Karpas-422 (cell line): ENCODE data around the gene DHX35. TPM values are rescaled to one million over a fixed set of nuclear protein-coding genes. Genes with fewer than 3 reads are reported as not detected.
"Not testable (repeated sequence)": the region's sequence is repeated elsewhere in the genome, so short reads cannot be mapped to it uniquely, and the experiment has no call there.

ENCODE experiments used
- DNase-seq: peaks from one replicate; pipeline ENCODE4 v3.0.0-alpha.2; 2015
- H2AFZ ChIP-seq: fragments of 200-600 bp; sonication (generic); 2 replicates; pipeline ENCODE4 v1.6.1; 2014; ENCODE audit warnings: antibody characterized with exemption, low read length, mixed read lengths
- H3K27ac ChIP-seq: fragments of 200-600 bp; sonication (generic); 2 replicates; pipeline ENCODE4 v1.5.1; 2014; ENCODE audit warnings: mild to moderate bottlenecking, low read length, moderate library complexity
- H3K27me3 ChIP-seq: fragments of 200-600 bp; sonication (generic); 2 replicates; pipeline ENCODE4 v1.6.1; 2014; ENCODE audit warnings: low read length, mixed read lengths
- H3K36me3 ChIP-seq: fragments of 200-600 bp; sonication (generic); 2 replicates; pipeline ENCODE4 v1.6.1; 2014; ENCODE audit warnings: low read length, mixed read lengths; ENCODE audit not compliant: insufficient read depth
- H3K4me1 ChIP-seq: fragments of 200-600 bp; sonication (generic); 2 replicates; pipeline ENCODE4 v1.6.1; 2014; ENCODE audit warnings: mild to moderate bottlenecking, low read length, mixed read lengths
- H3K4me2 ChIP-seq: fragments of 200-600 bp; sonication (generic); 2 replicates; pipeline ENCODE4 v1.6.1; 2014; ENCODE audit warnings: low read length, low read depth, mild to moderate bottlenecking; ENCODE audit not compliant: poor library complexity, severe bottlenecking
- H3K4me3 ChIP-seq: fragments of 200-600 bp; sonication (generic); 2 replicates; pipeline ENCODE4 v1.5.1; 2014; ENCODE audit warnings: mild to moderate bottlenecking, antibody characterized with exemption, low read length, mixed read lengths
- H3K79me2 ChIP-seq: fragments of 200-600 bp; sonication (generic); 2 replicates; pipeline ENCODE4 v1.6.1; 2014; ENCODE audit warnings: mild to moderate bottlenecking, low read length, mixed read lengths
- H3K9ac ChIP-seq: fragments of 200-600 bp; sonication (generic); 2 replicates; pipeline ENCODE4 v1.6.0; 2014; ENCODE audit warnings: low read length
- H3K9me2 ChIP-seq: fragments of 200-600 bp; sonication (generic), shearing (Covaris generic); replicated peaks from 2 replicates; pipeline ENCODE4 v1.6.0; 2014; ENCODE audit warnings: mild to moderate bottlenecking, low read length, moderate library complexity; ENCODE audit not compliant: insufficient read depth
- H3K9me3 ChIP-seq: fragments of 300-700, 200-600 bp; sonication (generic); 2 replicates; pipeline ENCODE4 v1.6.1; 2014; ENCODE audit warnings: low read length, mixed read lengths
- H4K20me1 ChIP-seq: fragments of 200-600 bp; sonication (generic); 2 replicates; pipeline ENCODE4 v1.6.1; 2014; ENCODE audit warnings: mild to moderate bottlenecking, antibody characterized with exemption, low read length, low read depth; ENCODE audit not compliant: insufficient read depth
- total RNA-seq: library from RNA; depleted of rRNA; stranded (reverse); fragments of >200 nt; shearing (Covaris generic); gene quantifications from 2 replicates; pipeline ENCODE4 v1.2.3, GENCODE V29; 2014; ENCODE audit warnings: low replicate concordance

DHX35 gene
- total RNA-seq, 1 experiment from 2014 or later = 19.0 TPM

- H3K9me2 ChIP-seq = no peaks in the 10 kb centered on the region
These were observed 24.5 kb downstream of the DHX35 start for GRCh38 chr20:38986663-38987062.

GRCh38 chr20:38987777-38988176, 25.6 kb downstream of the DHX35 start:
- H3K4me1 ChIP-seq = peaks cover 36% of the 10 kb centered on the region
- no peaks in the 10 kb centered on the region for H3K9me3 ChIP-seq
- no peak overlapping the region for H2AFZ ChIP-seq
- no peaks in the 10 kb centered on the region for H4K20me1 ChIP-seq
- H3K27ac ChIP-seq = peak overlapping the region; percentile 73
- peak overlapping the region; percentile 38; the same call in 1 of the 2 replicates for H3K9ac ChIP-seq
- H3K27me3 ChIP-seq = no peaks in the 10 kb centered on the region
- H3K4me2 ChIP-seq = peak overlapping the region; percentile 64
- peaks cover 22% of the 10 kb centered on the region; the same call in 1 of the 2 replicates for H3K36me3 ChIP-seq
- peaks cover 41% of the 10 kb centered on the region for H3K79me2 ChIP-seq
- no peaks in the 10 kb centered on the region for H3K9me2 ChIP-seq
- peak; percentile 88 for DNase-seq
- peak overlapping the region; percentile 35 for H3K4me3 ChIP-seq

More at GRCh38 chr20:38986663-38987062, 24.5 kb downstream of the DHX35 start:
- peak overlapping the region; percentile 32; the same call in 1 of the 2 replicates for H3K9ac ChIP-seq
- H3K4me2 ChIP-seq = peak overlapping the region; percentile 64
- H3K4me1 ChIP-seq = peaks cover 40% of the 10 kb centered on the region
- no peaks in the 10 kb centered on the region for H3K9me3 ChIP-seq
- no peak overlapping the region for H2AFZ ChIP-seq
- H4K20me1 ChIP-seq = no peaks in the 10 kb centered on the region
- DNase-seq = no peak
- peaks cover 17% of the 10 kb centered on the region; the same call in 1 of the 2 replicates for H3K36me3 ChIP-seq
- no peak overlapping the region; the same call in 1 of the 2 replicates for H3K4me3 ChIP-seq
- peaks cover 43% of the 10 kb centered on the region for H3K79me2 ChIP-seq
- no peaks in the 10 kb centered on the region for H3K27me3 ChIP-seq
- peak overlapping the region; percentile 73 for H3K27ac ChIP-seq

- Histone ChIP-seq H3K4me1 (peaks cover 26% of the 10 kb centered on the region), H3K36me3 (peaks cover 24% of the 10 kb centered on the region; the same call in 1 of the 2 replicates), H3K27me3 (no peaks in the 10 kb centered on the region), H4K20me1 (no peaks in the 10 kb centered on the region), H2AFZ (no peak overlapping the region), H3K4me3 (no peak overlapping the region), H3K9me2 (no peaks in the 10 kb centered on the region), H3K27ac (no peak overlapping the region), H3K79me2 (peaks cover 32% of the 10 kb centered on the region), H3K4me2 (no peak overlapping the region), H3K9ac (no peak overlapping the region), H3K9me3 (no peaks in the 10 kb centered on the region)
- no peak for DNase-seq
These were observed 28.6 kb downstream of the DHX35 start for GRCh38 chr20:38990728-38991127.

GRCh38 chr20:38991814-38992704, 29.9 kb downstream of the DHX35 start:
- Histone ChIP-seq H3K9ac (no peak overlapping the region), H3K27me3 (no peaks in the 10 kb centered on the region), H3K79me2 (peaks cover 24% of the 10 kb centered on the region), H3K36me3 (peaks cover 24% of the 10 kb centered on the region; the same call in 1 of the 2 replicates), H2AFZ (no peak overlapping the region), H3K4me1 (peaks cover 13% of the 10 kb centered on the region), H3K27ac (no peak overlapping the region), H3K4me2 (no peak overlapping the region), H3K9me2 (no peaks in the 10 kb centered on the region), H4K20me1 (no peaks in the 10 kb centered on the region), H3K4me3 (no peak overlapping the region), H3K9me3 (no peaks in the 10 kb centered on the region)
- DNase-seq = no peak

- no peaks in the 10 kb centered on the region for H3K9me2 ChIP-seq
- H3K9me3 ChIP-seq = no peaks in the 10 kb centered on the region
- H3K4me1 ChIP-seq = peaks cover 11% of the 10 kb centered on the region
- no peak overlapping the region for H3K27ac ChIP-seq
- no peak overlapping the region for H3K4me3 ChIP-seq
- H4K20me1 ChIP-seq = no peaks in the 10 kb centered on the region
- no peak overlapping the region for H3K4me2 ChIP-seq
- DNase-seq = no peak
- no peaks in the 10 kb centered on the region for H3K27me3 ChIP-seq
- H3K9ac ChIP-seq = no peak overlapping the region
- peaks cover 15% of the 10 kb centered on the region; the same call in 1 of the 2 replicates for H3K36me3 ChIP-seq
- peaks cover 13% of the 10 kb centered on the region for H3K79me2 ChIP-seq
- H2AFZ ChIP-seq = no peak overlapping the region
These were observed 33.4 kb downstream of the DHX35 start for GRCh38 chr20:38995536-38996044.

- peaks cover 11% of the 10 kb centered on the region for H3K4me1 ChIP-seq
- not testable (repeated sequence) for H3K9me2 ChIP-seq, H4K20me1 ChIP-seq, H3K4me2 ChIP-seq, H3K27ac ChIP-seq, H3K4me3 ChIP-seq, H3K79me2 ChIP-seq, H3K9me3 ChIP-seq, H3K27me3 ChIP-seq, H3K9ac ChIP-seq, H2AFZ ChIP-seq, DNase-seq
- peaks cover 12% of the 10 kb centered on the region; the same call in 1 of the 2 replicates for H3K36me3 ChIP-seq
These were observed 34.7 kb downstream of the DHX35 start for GRCh38 chr20:38996866-38997265.

- no peaks in the 10 kb centered on the region for H3K9me2 ChIP-seq
- no peaks in the 10 kb centered on the region for H3K9me3 ChIP-seq
- peak; percentile 79 for DNase-seq
- H2AFZ ChIP-seq = 0 out of 2 replicates have a peak overlapping the region, but pooled peaks have one; percentile 34
- H3K4me3 ChIP-seq = no peak overlapping the region; the same call in 1 of the 2 replicates
- H3K27ac ChIP-seq = no peak overlapping the region
- H3K4me1 ChIP-seq = peaks cover 11% of the 10 kb centered on the region
- no peaks in the 10 kb centered on the region for H3K27me3 ChIP-seq
- H4K20me1 ChIP-seq = no peaks in the 10 kb centered on the region
- peaks cover 5% of the 10 kb centered on the region for H3K79me2 ChIP-seq
- H3K4me2 ChIP-seq = peak overlapping the region; percentile 9
- peaks cover 14% of the 10 kb centered on the region; the same call in 1 of the 2 replicates for H3K36me3 ChIP-seq
- H3K9ac ChIP-seq = no peak overlapping the region
These were observed 35.5 kb downstream of the DHX35 start for GRCh38 chr20:38997622-38998021.

- Histone ChIP-seq H3K79me2 (peaks cover 4% of the 10 kb centered on the region), H3K4me3 (no peak overlapping the region), H3K9ac (no peak overlapping the region), H3K4me1 (peaks cover 11% of the 10 kb centered on the region), H3K9me2 (no peaks in the 10 kb centered on the region), H3K27me3 (no peaks in the 10 kb centered on the region), H2AFZ (no peak overlapping the region), H3K9me3 (no peaks in the 10 kb centered on the region), H3K36me3 (peaks cover 22% of the 10 kb centered on the region; the same call in 1 of the 2 replicates), H3K4me2 (no peak overlapping the region), H3K27ac (no peak overlapping the region), H4K20me1 (no peaks in the 10 kb centered on the region)
- DNase-seq = no peak
These were observed 37.1 kb downstream of the DHX35 start for GRCh38 chr20:38999217-38999616.
